SU-DHL-6 (cell line): ENCODE data around the gene C1orf21.

ENCODE experiments used
- H2AFZ ChIP-seq: fragments of 200-600 bp; sonication (generic); 2 replicates; pipeline ENCODE4 v1.6.1; 2014; ENCODE audit warnings: low read depth, mild to moderate bottlenecking, moderate library complexity, mixed read lengths, antibody characterized with exemption, low read length; ENCODE audit not compliant: severe bottlenecking
- H3F3A ChIP-seq: fragments of 200-600 bp; shearing (Covaris generic); 2 replicates; pipeline ENCODE4 v1.6.0; 2016; ENCODE audit warnings: antibody characterized with exemption, mild to moderate bottlenecking; ENCODE audit not compliant: insufficient read depth
- H3K27ac ChIP-seq: fragments of 200-600 bp; sonication (generic); 2 replicates; pipeline ENCODE4 v1.5.1; 2016; ENCODE audit warnings: low read depth, mild to moderate bottlenecking, low read length, moderate library complexity, mixed read lengths
- H3K27me3 ChIP-seq: fragments of 200-600 bp; sonication (generic), shearing (Covaris generic); 2 replicates; pipeline ENCODE4 v1.6.0; 2014; ENCODE audit warnings: mild to moderate bottlenecking, low read length
- H3K36me3 ChIP-seq: fragments of 200-600 bp; sonication (generic); 2 replicates; pipeline ENCODE4 v1.6.1; 2014; ENCODE audit warnings: mild to moderate bottlenecking, low read length, mixed read lengths
- H3K4me2 ChIP-seq: fragments of 300-600, 200-600 bp; shearing (Covaris generic), sonication (generic); 2 replicates; pipeline ENCODE4 v1.6.0; 2014; ENCODE audit warnings: low read length, low read depth, mild to moderate bottlenecking; ENCODE audit not compliant: poor library complexity, severe bottlenecking
- H3K4me3 ChIP-seq: fragments of 200-600 bp; sonication (generic); 2 replicates; pipeline ENCODE4 v1.5.1; 2014; ENCODE audit warnings: antibody characterized with exemption, low read length, mild to moderate bottlenecking, mixed read lengths; ENCODE audit not compliant: insufficient read depth, poor library complexity, severe bottlenecking
- H3K79me2 ChIP-seq: fragments of 200-600 bp; sonication (generic); 2 replicates; pipeline ENCODE4 v1.6.1; 2014; ENCODE audit warnings: mild to moderate bottlenecking, low read length, moderate library complexity; ENCODE audit not compliant: insufficient read depth
- H3K9ac ChIP-seq: fragments of 200-600 bp; sonication (generic); 2 replicates; pipeline ENCODE4 v1.7.0; 2014; ENCODE audit warnings: mild to moderate bottlenecking, low read length
- H3K9me2 ChIP-seq: fragments of 200-600 bp; sonication (generic); replicated peaks from 2 replicates; pipeline ENCODE4 v1.6.1; 2014; ENCODE audit warnings: low read length; ENCODE audit not compliant: insufficient read depth
- H3K9me3 ChIP-seq: fragments of 200-600 bp; sonication (generic); 2 replicates; pipeline ENCODE4 v1.6.1; 2014; ENCODE audit warnings: low read length, mixed read lengths; ENCODE audit not compliant: insufficient read depth
- H4K20me1 ChIP-seq: fragments of 200-600 bp; sonication (generic); 2 replicates; pipeline ENCODE4 v1.6.1; 2014; ENCODE audit warnings: low read depth, mild to moderate bottlenecking, antibody characterized with exemption, low read length, moderate library complexity, mixed read lengths
- EZH2phosphoT487 ChIP-seq: fragments of 200-600 bp; sonication (generic), shearing (Covaris generic); conservative IDR thresholded peaks from 2 replicates; pipeline ENCODE4 v1.6.1; 2018; ENCODE audit warnings: mild to moderate bottlenecking, antibody characterized with exemption, low read length, moderate library complexity, mixed read lengths
- TF ChIP-seq, protein P1 (sequence below): fragments of 200-600 bp; sonication (generic); IDR thresholded peaks from one replicate; pipeline ENCODE4 v1.5.1; 2017; ENCODE audit warnings: antibody characterized with exemption, mild to moderate bottlenecking, low read length, moderate library complexity; ENCODE audit not compliant: insufficient read depth, poor library complexity, severe bottlenecking

The C1orf21 gene

DNA sequence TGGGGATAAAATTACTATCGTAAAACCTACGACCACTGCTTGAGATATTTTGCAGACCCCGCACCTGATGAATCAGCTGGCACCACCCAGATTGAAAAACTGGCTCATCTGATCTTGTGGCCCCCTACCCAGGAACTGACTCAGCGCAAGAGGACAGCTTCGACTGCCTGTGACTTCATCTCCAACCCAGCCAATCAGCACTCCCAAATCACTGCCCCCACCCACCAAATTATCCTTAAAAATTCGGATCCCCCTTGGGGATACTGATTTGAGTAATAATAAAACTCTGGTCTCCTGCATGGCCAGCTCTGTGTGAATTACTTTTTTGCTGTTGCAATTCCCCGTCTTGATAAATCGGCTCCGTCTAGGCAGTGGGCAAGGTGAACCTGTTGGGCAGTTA is 286.5 kb downstream of the C1orf21 start:
- no peaks in the 10 kb centered on the region for H3K9me3 ChIP-seq
- H4K20me1 ChIP-seq, result no peaks in the 10 kb centered on the region
- H3K36me3 ChIP-seq, result no peaks in the 10 kb centered on the region
- H3K9ac ChIP-seq, result no peak overlapping the region
- H2AFZ ChIP-seq, result no peak overlapping the region
- no peak overlapping the region for H3K4me2 ChIP-seq
- no peaks in the 10 kb centered on the region for H3K79me2 ChIP-seq
- H3K4me3 ChIP-seq, result no peak overlapping the region
- no peaks in the 10 kb centered on the region for H3K27me3 ChIP-seq
- no peak for TF ChIP-seq EZH2phosphoT487
- TF ChIP-seq, protein P1, sequence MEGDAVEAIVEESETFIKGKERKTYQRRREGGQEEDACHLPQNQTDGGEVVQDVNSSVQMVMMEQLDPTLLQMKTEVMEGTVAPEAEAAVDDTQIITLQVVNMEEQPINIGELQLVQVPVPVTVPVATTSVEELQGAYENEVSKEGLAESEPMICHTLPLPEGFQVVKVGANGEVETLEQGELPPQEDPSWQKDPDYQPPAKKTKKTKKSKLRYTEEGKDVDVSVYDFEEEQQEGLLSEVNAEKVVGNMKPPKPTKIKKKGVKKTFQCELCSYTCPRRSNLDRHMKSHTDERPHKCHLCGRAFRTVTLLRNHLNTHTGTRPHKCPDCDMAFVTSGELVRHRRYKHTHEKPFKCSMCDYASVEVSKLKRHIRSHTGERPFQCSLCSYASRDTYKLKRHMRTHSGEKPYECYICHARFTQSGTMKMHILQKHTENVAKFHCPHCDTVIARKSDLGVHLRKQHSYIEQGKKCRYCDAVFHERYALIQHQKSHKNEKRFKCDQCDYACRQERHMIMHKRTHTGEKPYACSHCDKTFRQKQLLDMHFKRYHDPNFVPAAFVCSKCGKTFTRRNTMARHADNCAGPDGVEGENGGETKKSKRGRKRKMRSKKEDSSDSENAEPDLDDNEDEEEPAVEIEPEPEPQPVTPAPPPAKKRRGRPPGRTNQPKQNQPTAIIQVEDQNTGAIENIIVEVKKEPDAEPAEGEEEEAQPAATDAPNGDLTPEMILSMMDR, result no peak
- no peak overlapping the region for H3K27ac ChIP-seq
- no peaks in the 10 kb centered on the region for H3K9me2 ChIP-seq
- H3F3A ChIP-seq, result no peaks in the 10 kb centered on the region

DNA sequence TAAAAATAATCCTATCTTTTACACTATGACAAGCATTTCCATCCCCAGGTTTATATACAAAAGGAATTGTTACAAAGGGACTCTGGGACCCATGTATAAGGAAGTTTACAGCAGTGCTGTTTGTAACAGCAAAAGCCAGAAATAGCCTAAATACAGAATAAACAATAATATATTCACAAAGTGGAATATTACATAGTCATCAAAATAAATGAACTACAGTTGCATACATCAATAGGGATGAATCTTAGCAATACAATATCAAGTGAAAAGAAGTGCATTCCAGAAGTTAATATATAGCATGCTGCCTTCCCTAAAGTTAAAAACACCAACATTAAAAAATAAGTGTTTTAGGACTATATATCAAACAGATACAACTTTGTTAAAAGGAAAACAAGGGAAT is 290.5 kb downstream of the C1orf21 start:
- H3K27ac ChIP-seq, result no peak overlapping the region
- no peaks in the 10 kb centered on the region for H3K27me3 ChIP-seq
- no peaks in the 10 kb centered on the region for H3K9me2 ChIP-seq
- H2AFZ ChIP-seq, result no peak overlapping the region
- H3K4me2 ChIP-seq, result no peak overlapping the region
- H3K4me3 ChIP-seq, result no peak overlapping the region
- TF ChIP-seq EZH2phosphoT487, result no peak
- TF ChIP-seq, protein P1, result no peak
- no peak overlapping the region for H3K9ac ChIP-seq
- H3K79me2 ChIP-seq, result no peaks in the 10 kb centered on the region
- H3F3A ChIP-seq, result no peaks in the 10 kb centered on the region
- H3K36me3 ChIP-seq, result 0 out of 2 replicates have a peak, but pooled peaks cover 4% of the 10 kb centered on the region
- H3K9me3 ChIP-seq, result no peaks in the 10 kb centered on the region; the same call in 1 of the 2 replicates
- H4K20me1 ChIP-seq, result no peaks in the 10 kb centered on the region
